Measurements from ENCODE around the gene PTPRM.

DNA sequence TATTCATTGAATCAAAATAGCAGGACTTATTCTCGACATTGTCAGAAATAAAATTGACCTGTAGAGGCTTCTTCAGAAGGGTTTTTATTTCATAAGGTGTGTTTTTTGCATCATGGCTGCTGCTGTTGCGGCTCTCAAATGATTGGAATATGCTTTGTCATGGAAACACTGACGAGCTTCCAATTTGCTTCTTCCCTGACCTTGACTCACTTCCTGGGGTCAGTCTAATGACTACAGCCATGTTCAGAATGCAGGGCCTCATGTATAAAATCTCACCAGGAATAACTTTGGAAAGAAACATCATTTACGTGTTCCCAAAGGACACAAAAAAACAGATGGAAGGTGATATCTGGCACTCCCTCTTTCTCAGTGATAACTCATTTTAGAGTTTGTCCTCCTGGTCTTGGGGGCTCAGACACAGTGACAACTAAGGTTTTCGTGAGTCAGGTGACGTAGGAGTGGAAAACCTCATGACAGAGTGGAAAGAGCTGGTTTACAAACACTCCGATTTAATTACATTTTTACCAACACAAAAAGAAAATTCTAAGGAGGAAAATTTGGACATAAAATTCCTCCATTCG lies 575.1 kb downstream of the PTPRM start:
- no peak for TF ChIP-seq POLR2A (IDR thresholded peaks at IDR 0.05)
- TF ChIP-seq, protein P1, sequence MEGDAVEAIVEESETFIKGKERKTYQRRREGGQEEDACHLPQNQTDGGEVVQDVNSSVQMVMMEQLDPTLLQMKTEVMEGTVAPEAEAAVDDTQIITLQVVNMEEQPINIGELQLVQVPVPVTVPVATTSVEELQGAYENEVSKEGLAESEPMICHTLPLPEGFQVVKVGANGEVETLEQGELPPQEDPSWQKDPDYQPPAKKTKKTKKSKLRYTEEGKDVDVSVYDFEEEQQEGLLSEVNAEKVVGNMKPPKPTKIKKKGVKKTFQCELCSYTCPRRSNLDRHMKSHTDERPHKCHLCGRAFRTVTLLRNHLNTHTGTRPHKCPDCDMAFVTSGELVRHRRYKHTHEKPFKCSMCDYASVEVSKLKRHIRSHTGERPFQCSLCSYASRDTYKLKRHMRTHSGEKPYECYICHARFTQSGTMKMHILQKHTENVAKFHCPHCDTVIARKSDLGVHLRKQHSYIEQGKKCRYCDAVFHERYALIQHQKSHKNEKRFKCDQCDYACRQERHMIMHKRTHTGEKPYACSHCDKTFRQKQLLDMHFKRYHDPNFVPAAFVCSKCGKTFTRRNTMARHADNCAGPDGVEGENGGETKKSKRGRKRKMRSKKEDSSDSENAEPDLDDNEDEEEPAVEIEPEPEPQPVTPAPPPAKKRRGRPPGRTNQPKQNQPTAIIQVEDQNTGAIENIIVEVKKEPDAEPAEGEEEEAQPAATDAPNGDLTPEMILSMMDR (IDR thresholded peaks at IDR 0.05) = no peak

All from sigmoid colon (tissue), 3 donors.